ENCODE data around the gene SYNDIG1. TPM values are rescaled to one million over a fixed set of nuclear protein-coding genes. Genes with fewer than 3 reads are reported as not detected.

The SYNDIG1 gene
- total RNA-seq, 4 donors from 2014 or later, result 5.1 to 15.9 (median 14.3) TPM

GRCh38 chr20:24668791-24669190 lies 199.4 kb downstream of the SYNDIG1 start:
- 75 to 90% methylated on average over 5 of the region's 5 CpGs for WGBS, 2 donors
- TF ChIP-seq POLR2A (IDR thresholded peaks at IDR 0.05) (no peak), EP300 (IDR thresholded peaks at IDR 0.05) (no peak), CTCF (IDR thresholded peaks at IDR 0.05) (no peak)
- no peak overlapping the region for H3K4me3 ChIP-seq
- H3K9me3 ChIP-seq, result no peaks in the 10 kb centered on the region
- no peaks in the 10 kb centered on the region for H3K4me1 ChIP-seq
- no peak overlapping the region for H3K27ac ChIP-seq
- no peaks in the 10 kb centered on the region for H3K36me3 ChIP-seq
- DNase-seq (ENCODE audit: low spot score in 2 of 2), result no peak
- H3K27me3 ChIP-seq, result no peaks in the 10 kb centered on the region

- Histone ChIP-seq H3K27ac (no peak overlapping the region), H3K9me3 (no peaks in the 10 kb centered on the region), H3K4me1 (no peaks in the 10 kb centered on the region), H3K36me3 (no peaks in the 10 kb centered on the region), H3K4me3 (no peak overlapping the region), H3K27me3 (no peaks in the 10 kb centered on the region)
- no peak for DNase-seq (ENCODE audit: low spot score in 2 of 2)
- TF ChIP-seq EP300 (IDR thresholded peaks at IDR 0.05) (no peak), CTCF (IDR thresholded peaks at IDR 0.05) (no peak), POLR2A (IDR thresholded peaks at IDR 0.05) (no peak)
- 71 to 82% methylated on average over 7 of the region's 7 CpGs for WGBS, 2 donors
Observed at GRCh38 chr20:24669701-24670100, 200.3 kb downstream of the SYNDIG1 start.

DNA sequence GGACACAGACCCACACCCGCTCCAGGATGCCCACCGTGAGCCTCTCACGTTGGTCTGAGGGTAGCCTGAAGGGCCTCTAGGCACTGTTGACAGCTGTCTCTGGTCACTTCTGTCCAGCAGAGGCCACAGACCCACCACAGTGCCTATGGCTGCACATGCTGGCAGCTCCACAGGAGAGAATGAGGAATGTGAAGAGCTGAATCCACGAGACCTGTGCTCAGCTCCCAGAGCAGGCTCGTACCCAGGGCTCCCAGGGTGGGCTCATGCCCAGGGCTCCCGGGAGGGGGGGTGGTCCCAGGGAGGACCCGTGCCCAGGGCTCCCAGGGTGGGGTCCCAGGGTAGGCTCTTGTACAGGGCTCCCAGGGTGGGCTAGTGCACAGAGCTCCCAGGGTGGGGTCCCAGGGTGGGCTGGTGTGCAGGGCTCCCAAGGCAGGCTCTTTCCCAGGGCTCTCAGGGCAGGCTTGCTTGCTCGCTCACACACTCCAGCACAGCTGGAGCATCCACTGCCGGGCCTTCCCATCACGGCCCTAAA lies 201.0 kb downstream of the SYNDIG1 start:
- DNase-seq (ENCODE audit: low spot score in 2 of 2), result no peak
- WGBS, 2 donors, result 72 to 80% methylated on average over 5 to 7 of the region's 10 CpGs

DNA sequence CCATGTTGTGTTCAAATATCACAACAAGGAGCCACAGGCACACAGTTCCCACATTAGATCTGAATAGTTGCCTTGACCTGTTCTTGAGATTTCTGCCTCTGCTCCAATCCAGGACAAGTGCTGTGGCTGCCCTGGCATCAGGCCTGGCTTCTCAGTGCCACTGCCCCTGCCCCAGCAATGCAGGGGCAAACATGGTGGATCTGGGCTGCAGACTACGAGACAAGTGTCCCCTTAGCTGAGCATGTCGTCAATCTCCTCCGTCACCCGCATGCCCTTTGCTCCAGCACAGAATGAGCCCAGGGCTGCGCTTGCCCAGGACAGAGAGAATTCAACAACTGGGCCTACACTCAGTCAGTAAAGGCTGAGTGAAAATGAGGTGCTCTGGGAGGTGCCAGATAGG lies 201.6 kb downstream of the SYNDIG1 start:
- H3K4me3 ChIP-seq, result no peak overlapping the region
- DNase-seq (ENCODE audit: low spot score in 2 of 2), result no peak
- TF ChIP-seq POLR2A (IDR thresholded peaks at IDR 0.05) (no peak), CTCF (IDR thresholded peaks at IDR 0.05) (no peak), EP300 (IDR thresholded peaks at IDR 0.05) (no peak)
- no peaks in the 10 kb centered on the region for H3K27me3 ChIP-seq
- no peak overlapping the region for H3K27ac ChIP-seq
- no peaks in the 10 kb centered on the region for H3K4me1 ChIP-seq
- 81 to 86% methylated on average over 5 of the region's 5 CpGs for WGBS, 2 donors
- no peaks in the 10 kb centered on the region for H3K9me3 ChIP-seq
- H3K36me3 ChIP-seq, result no peaks in the 10 kb centered on the region

More for the DNA sequence above, 201.0 kb downstream of the SYNDIG1 start:
- H3K27me3 ChIP-seq, result no peaks in the 10 kb centered on the region
- no peak for TF ChIP-seq CTCF (IDR thresholded peaks at IDR 0.05)
- no peaks in the 10 kb centered on the region for H3K36me3 ChIP-seq
- H3K27ac ChIP-seq, result no peak overlapping the region
- no peaks in the 10 kb centered on the region for H3K4me1 ChIP-seq
- no peaks in the 10 kb centered on the region for H3K9me3 ChIP-seq
- no peak overlapping the region for H3K4me3 ChIP-seq

- TF ChIP-seq EP300 (IDR thresholded peaks at IDR 0.05), result no peak
- no peak for TF ChIP-seq POLR2A (IDR thresholded peaks at IDR 0.05)
- TF ChIP-seq CTCF (IDR thresholded peaks at IDR 0.05), result no peak
- Histone ChIP-seq H3K4me1 (no peaks in the 10 kb centered on the region), H3K27ac (no peak overlapping the region), H3K9me3 (no peaks in the 10 kb centered on the region), H3K4me3 (no peak overlapping the region), H3K36me3 (no peaks in the 10 kb centered on the region), H3K27me3 (no peaks in the 10 kb centered on the region)
- no peak for DNase-seq (ENCODE audit: low spot score in 2 of 2)
- 79 to 80% methylated on average over 9 to 10 of the region's 10 CpGs for WGBS, 2 donors
Observed at GRCh38 chr20:24672181-24672880, 202.9 kb downstream of the SYNDIG1 start.

Data from tibial nerve (tissue), 4 donors.